IPS-11a (cell line): ENCODE results near the gene PLEKHA7.
A peak's percentile ranks its signal among the peaks of the same experiment; 100 is the strongest.
"Not testable (repeated sequence)": the region's sequence is repeated elsewhere in the genome, so short reads cannot be mapped to it uniquely, and the experiment has no call there.

ENCODE experiments used
- H3K4me3 ChIP-seq: one replicate; pipeline ENCODE4 v1.5.1; 2013; ENCODE audit warnings: low read depth, low read length, control low read depth

Gene PLEKHA7, protein sequence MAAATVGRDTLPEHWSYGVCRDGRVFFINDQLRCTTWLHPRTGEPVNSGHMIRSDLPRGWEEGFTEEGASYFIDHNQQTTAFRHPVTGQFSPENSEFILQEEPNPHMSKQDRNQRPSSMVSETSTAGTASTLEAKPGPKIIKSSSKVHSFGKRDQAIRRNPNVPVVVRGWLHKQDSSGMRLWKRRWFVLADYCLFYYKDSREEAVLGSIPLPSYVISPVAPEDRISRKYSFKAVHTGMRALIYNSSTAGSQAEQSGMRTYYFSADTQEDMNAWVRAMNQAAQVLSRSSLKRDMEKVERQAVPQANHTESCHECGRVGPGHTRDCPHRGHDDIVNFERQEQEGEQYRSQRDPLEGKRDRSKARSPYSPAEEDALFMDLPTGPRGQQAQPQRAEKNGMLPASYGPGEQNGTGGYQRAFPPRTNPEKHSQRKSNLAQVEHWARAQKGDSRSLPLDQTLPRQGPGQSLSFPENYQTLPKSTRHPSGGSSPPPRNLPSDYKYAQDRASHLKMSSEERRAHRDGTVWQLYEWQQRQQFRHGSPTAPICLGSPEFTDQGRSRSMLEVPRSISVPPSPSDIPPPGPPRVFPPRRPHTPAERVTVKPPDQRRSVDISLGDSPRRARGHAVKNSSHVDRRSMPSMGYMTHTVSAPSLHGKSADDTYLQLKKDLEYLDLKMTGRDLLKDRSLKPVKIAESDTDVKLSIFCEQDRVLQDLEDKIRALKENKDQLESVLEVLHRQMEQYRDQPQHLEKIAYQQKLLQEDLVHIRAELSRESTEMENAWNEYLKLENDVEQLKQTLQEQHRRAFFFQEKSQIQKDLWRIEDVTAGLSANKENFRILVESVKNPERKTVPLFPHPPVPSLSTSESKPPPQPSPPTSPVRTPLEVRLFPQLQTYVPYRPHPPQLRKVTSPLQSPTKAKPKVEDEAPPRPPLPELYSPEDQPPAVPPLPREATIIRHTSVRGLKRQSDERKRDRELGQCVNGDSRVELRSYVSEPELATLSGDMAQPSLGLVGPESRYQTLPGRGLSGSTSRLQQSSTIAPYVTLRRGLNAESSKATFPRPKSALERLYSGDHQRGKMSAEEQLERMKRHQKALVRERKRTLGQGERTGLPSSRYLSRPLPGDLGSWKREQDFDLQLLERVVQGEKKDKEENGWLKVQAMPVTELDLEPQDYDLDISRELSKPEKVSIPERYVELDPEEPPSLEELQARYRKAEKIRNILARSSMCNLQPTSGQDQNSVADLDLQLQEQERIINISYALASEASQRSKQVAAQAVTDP

DNA sequence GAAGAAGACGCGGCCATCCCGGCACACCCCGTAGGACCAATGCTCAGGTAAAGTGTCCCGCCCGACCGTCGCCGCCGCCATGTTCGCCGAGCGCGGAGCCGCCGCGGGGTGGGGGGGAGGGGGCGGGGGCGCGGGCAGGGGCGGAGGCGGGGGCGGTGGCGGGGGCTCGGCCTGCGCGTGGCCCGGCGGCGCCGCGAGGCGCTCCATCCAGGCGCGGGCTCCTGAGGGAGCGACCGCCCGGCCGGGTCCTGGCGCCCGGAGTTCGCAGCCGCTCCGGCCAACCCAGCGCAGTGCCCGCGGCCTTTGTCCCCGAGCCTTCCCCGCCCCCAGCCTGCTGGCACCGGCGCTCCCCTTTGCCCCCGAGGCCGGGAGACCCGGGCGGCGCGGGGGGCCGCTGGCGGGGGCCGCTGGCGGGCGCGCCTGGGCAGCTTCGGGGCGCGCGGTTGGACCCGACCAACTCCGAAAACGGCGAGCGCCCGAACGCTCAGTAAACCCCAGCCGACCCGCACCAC lies at the start of gene PLEKHA7:
PLEKHA7 (minus strand) TSS at position 94 of the 512 bp plus-strand sequence; CDS start at position 81, 13 bp downstream.
- peak within 1 kb of the TSS; percentile 63 for H3K4me3 ChIP-seq

DNA sequence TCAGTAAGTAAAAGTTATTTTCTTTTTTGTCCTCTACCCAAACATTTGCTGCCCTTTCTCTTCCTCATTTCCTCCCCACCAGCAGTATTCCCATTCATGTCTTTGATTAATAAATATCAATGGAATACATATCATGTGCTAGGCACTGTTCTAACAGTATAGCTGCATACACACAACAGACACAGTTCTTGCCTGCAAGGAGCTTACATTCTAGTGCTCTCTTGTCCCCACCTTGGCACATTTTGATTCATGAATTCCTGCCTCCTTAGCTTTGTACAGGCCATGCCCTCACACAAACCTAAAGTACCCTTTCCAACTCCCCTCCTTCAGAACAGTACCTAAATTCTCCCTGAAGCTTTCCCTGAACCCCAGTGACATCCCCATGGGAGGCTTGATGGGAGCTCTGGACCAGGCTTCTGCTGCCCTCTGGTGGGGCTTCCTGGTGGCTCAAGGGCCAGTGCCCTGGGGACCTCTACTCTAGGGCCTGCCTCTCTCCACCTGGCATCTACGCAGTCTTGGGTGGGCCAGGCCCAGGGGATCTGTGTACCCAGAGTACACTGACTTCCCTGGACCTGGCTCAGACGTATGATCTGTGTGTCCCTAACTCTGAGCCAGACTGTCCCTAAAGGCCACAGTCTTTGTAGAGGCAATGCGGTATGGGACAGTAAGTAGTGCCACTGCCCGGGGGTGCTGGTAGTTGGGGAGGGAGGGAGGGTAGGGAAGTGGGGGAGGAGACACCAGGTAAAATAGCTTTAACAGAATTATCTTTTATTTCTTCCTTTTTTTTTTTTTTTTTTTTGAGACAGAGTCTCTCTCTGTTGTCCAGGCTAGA lies 49.2 kb upstream of the PLEKHA7 start:
- no peak overlapping the region for H3K4me3 ChIP-seq

DNA sequence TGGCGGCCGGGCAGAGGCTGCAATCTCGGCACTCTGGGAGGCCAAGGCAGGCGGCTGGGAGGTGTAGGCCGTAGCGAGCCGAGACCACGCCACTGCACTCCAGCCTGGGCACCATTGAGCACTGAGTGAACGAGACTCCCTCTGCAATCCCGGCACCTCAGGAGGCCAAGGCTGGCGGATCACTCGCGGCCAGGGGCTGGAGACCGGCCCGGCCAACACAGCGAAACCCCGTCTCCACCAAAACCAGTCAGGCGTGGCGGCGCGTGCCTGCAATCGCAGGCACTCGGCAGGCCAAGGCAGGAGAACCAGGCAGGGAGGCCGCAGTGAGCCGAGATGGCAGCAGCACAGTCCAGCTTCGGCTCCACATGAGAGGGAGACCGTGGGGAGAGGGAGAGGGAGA lies 36.9 kb upstream of the PLEKHA7 start:
- not testable (repeated sequence) for H3K4me3 ChIP-seq

DNA sequence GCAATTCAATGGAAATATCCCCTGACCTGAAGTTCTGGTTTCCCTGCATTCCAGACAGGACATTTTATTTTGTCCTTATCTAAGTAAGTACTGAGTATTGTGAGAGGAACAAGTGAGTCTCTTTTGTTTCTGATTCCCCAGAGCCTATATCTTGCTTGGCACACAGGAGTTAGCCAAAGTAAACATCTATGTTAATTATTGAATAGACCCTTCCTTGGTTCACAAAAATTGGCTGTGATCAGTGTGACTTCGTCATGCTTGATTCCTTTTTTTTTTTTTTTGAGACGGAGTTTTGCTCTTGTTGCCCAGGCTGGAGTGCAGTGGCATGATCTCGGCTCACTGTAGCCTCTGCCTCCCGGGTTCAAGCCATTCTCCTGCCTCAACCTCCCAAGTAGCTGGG lies 34.3 kb upstream of the PLEKHA7 start:
- H3K4me3 ChIP-seq = not testable (repeated sequence)

DNA sequence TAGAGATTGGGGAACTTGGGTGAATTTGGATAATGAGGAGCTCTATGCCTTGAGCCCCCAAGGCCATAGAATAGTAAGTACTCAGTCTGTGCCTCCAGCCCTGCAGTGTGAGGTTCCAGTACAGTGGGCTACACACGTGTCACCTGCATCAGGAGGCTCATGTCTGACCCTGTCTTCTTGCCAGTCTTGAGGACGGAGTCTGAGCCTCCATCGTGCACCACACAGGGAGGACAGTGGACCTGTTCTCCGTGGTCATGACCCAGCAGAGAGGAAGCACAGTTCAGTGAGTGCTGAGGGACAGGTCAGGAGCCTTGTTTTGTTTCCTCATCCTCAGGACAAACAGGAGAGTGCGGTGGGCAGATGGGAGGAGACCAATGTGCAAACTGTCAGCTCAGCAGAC lies 32.5 kb upstream of the PLEKHA7 start:
- H3K4me3 ChIP-seq = no peak overlapping the region

DNA sequence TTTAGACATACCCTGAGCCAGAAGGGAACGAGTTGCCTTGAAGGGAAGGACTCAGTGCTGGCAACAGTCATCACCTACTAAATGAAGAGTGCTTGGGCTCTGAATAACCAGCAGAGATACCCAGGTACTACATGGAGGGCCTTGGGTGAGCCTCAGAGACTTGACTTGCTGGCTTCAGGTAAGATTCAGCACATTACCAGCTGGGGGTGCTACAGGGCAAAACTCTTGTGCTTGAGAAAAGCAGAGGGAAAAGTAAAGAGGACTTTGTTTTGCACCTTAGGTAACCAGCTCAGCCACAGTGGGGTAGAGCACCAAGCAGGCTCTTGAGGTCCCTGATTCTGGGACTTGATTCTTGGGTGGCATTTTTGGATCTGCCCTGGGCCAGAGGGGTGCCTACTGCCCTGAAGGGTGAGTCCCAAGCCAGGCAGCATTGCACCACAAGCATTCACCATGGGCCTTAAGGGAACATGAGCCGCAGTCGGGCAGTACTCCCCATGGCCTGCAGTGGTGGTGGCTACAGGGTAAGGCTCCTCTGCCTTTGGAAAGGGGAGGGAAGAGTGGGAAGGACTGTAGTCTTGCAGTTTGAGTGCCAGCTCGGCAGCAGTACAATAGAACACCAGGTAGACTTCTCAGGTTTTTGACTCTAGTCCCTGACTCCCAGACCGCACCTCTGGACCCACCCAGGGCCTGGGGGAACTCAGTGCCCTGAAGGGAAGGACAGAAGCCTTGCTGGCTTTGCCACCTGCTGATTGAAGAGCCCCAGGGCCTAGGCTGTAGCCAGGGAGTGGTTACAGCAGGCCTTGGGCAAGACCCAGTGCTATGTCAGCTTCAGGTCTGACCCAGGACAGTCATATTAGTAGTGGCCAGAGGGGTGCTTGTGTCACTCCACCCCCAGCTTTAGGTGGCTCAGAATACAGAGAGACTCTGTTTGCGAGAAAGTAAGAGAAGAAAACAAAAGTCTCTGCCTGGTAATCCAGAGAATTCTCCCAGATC lies 22.7 kb upstream of the PLEKHA7 start:
- no peak overlapping the region for H3K4me3 ChIP-seq

DNA sequence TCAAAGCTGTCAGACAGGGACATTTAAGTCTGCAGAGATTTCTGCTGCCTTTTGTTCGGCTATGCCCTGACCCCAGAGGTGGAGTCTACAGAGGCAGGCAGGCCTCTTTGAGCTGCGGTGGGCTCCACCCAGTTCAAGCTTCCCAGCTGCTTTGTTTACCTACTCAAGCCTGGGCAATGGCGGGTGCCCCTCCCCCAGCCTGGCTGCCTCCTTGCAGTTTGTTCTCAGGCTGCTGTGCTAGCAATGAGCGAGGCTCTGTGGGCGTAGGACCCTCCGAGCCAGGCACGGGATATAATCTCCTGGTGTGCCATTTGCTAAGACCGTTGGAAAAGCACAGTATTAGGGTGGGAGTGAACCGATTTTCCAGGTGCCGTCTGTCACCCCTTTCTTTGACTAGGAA lies 19.8 kb upstream of the PLEKHA7 start:
- H3K4me3 ChIP-seq = not testable (repeated sequence)

DNA sequence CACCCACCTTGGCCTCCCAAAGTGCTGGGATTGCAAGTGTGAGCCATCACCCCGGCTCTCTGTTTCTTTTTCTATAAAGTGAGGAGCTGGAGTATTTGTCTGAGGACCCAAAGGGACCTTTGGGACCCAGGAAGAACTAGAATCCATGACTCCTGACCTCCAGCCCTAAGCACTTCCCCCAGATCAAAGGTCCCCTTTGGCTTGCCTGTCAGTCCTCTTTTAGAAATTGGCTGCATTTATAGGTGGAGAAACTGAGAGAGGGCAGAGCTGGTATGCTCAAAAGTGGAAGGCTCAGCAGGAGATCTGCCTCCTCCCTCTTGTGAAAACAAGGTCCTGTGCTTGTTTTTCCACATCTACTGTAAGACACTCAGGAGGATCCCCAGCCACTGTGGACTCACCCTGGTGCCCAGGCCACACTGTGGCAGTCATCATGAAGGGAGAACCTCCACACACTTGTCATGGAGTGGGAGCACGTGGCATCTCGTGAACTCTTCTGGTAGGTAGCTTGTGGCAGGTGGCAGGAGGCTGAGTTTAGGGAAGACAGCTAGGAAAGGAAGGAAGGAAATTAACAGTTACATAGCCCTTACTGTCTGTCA lies 12.4 kb upstream of the PLEKHA7 start:
- no peak overlapping the region for H3K4me3 ChIP-seq

DNA sequence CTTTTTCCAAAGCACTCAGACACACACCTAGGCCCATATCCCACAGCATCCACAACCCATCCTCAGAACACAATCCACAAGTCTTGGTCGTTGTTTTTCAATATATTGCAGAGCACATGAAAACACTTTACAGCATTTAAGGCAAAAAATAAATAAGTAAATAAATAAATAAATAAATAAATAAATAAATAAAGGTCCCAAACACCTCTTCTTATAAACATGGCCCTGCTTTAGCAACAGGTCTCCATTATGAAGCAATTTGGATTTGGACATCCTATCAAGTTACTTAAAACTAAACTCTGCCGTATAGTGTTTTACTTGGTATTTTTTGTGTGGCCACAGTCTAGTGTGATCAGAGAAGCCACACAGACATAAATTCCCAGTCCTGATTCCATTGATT lies 10.7 kb upstream of the PLEKHA7 start:
- H3K4me3 ChIP-seq = no peak overlapping the region

DNA sequence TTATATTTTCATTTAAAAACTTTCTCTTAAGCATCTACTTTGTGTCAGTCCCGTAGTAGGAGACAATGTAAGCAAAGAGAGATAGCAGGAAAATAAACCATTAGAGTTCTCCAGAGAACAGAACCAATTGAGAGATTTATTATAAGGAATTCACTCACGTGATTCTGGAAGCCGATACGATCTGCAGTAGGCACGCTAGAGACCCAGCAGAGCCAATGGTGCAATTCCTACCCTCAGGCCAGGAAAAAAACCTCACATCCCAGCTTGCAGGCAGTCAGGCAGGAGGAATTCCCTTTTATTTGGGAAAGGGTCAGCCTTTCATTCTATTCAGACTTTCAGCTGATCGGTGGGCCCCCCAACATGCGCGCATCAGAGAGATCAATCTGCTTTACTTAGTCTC lies 7.3 kb upstream of the PLEKHA7 start:
- no peak overlapping the region for H3K4me3 ChIP-seq

DNA sequence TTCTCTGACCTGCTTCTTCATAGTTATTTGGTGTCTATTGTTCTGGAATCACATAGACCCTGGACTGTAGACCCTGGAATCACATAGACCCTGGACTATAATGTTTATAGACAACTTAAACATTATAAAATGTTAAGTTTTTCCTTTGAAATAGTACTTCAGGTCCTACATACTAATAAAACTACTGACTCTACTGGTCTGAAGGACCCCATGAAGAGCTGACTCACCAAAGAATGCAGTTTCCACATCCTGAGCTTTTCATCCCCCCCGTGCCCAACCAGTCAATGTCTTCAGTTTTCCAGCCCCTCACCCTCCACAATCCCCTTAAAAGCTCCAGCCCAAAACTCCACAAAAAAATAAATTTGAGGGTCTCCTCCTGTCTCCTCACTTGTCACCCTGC lies 6.6 kb upstream of the PLEKHA7 start:
- H3K4me3 ChIP-seq = no peak overlapping the region

DNA sequence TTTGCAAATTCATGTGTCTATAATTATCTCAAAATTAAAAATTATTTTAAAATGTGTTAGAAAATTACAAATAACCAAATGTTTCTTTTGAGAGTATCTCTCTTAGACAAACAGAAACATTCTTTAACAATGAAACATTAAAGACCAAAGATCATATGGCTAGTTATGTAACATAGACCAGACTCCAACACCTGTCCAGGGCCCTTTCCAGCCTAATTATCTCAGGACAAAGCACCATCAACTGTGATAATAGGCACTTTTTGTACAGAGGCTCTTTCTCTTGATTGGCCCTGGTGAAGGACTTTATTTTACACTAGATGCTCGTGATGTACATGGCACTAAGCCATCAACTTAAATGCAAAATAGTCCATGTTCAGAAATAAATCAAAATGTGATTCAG lies 5.0 kb upstream of the PLEKHA7 start:
- no peak overlapping the region for H3K4me3 ChIP-seq

DNA sequence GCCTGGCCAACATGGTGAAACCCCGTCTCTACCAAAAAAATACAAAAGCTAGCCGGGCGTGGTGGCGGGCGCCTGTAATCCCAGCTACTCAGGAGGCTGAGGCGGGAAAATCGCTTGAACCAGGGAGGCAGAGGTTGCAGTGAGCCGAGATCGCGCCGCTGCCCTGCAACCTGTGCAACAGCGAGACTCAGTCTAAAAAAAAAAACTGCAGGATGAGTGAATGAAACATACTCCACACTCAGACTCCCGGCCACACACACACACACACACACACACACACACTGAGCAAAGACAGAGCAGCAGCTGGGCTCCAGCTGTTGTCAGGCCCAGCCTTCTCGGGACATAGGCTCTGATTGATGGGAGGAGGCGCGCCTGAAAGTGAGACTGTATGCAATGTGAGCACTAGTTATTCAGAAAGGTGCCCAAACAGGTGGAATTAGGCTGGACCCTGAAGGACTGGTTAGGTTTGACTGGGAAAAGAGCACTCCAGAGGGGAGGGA lies 1.5 kb upstream of the PLEKHA7 start:
- H3K4me3 ChIP-seq = no peak overlapping the region

DNA sequence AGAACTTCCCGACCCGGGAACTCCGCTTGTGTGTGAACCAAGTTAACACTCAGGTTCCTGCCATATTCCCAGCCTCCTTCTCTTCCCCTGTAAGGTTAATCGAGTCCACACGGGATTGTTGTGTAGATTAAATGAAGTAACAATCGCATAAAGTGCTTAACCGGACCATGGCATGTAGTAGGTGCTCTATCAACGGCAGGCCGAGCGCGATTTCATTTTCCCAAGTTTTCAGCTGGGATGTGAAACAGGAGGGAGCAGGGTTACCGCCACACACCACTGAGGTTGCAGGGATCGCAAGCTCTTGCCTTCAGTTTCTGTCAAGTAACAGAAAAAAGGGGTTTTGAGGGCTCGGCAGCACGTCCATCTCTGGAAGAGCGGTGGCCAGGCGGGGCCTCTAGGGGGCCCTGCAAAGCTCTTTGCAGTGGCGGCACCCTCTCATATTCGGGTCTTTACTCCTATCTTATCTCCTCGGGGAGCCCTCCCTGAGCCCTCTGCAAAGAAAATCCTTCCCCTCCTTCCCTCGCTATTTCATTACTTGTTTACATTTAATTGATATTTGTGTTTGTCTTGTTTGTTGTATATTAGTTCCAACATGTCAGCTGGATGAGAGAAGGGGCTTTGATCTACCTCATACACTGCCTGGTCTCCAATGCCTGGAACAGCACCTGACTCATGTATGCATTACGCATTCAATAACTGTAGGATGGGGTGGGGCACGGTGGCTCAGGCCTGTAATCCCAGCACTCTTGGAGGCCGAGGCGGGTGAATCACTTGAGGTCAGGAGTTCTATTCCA lies 816 bp upstream of the PLEKHA7 start:
- peak overlapping the region; percentile 52 for H3K4me3 ChIP-seq

DNA sequence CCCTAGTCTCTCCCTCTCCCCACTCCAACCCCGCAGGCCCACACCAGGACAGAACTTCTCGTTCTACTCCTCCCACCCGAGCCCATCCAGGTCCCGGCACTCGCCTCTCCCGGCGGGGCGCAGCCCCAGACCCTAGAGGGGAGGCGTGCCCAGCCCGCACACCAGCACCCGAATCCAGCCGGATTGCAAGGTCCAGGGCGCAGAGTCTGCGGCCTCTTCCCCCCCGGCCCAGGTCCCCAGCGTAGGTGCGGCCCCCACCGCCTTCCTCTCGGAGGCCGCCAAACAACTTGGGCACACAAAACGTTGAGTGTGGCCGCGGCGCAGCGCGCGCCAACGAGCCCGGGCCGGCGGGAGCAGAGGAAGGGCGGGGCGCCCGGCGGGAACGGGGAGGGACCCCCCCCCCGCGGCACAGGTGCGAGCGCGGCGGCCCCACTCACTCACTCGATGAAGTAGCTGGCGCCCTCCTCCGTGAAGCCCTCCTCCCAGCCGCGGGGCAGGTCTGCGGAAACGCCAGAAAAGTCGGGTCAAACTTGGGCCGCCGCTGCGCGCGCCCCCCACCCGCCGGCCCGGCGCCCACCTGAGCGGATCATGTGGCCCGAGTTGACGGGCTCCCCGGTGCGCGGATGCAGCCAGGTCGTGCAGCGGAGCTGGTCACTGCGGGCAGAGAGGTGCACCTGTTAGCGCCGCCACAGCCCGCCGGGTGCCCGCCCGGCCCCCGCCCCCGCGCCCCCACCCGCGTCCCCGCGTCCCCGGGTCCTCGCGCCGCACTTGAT lies 480 bp downstream of the PLEKHA7 start:
- peak overlapping the region; percentile 63 for H3K4me3 ChIP-seq

DNA sequence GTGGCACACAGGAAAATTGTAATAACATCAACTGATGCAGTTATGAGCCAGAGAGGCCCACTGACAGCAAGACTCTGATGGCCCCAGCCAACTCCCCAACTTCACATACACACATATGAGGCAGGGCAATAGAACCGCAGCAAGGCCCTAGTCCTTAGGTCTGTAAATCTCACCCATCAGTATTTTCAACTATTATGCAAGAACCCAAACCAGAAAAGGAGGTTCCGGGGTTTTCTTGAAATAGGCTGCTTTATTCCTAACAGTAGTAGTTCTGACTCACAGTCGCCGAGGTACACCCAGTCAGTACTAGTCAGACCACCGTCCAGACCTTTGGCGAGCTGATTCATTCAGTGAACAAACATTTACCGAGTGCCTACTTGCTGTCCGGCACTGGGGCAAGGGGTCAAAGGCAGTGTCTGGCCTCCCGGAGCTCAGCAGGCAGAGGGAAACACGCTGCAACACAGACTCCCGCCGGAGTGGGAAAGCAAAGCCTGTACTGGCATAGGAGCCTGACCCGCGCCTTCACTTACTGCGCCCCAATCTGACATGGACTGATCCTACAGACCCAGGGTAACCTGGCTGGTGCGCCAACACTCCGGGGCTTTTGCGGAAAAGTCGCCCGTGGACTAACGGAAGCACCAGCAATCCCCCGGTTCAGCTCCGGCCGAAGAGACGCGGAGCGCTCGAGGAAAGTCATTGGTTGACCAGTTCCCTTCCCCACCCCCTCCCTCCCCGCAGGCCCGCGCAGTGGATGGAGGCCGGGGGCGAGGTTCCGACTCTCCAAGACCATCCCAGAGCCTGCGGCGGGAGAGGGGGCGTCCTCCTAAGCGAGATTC lies 1.3 kb downstream of the PLEKHA7 start:
- peak overlapping the region; percentile 63 for H3K4me3 ChIP-seq
